ENCODE data around the gene TPSB2. TPM values are rescaled to one million over a fixed set of nuclear protein-coding genes. Genes with fewer than 3 reads are reported as not detected.
"Not testable (repeated sequence)": the region's sequence is repeated elsewhere in the genome, so short reads cannot be mapped to it uniquely, and the experiment has no call there.

TPSB2 gene
- total RNA-seq, 1 donor from 2014 or later: not detected

- H3K4me1 Mint-ChIP-seq (ENCODE audit: low read depth); intact Hi-C loops (cut with micrococcal nuclease); DNase-seq (ENCODE audit: low spot score); H3K4me3 Mint-ChIP-seq (ENCODE audit: low read depth); H3K9me3 Mint-ChIP-seq; H3K36me3 Mint-ChIP-seq (ENCODE audit: low read depth); H3K27me3 Mint-ChIP-seq (ENCODE audit: low read depth); H3K27ac Mint-ChIP-seq: not testable (repeated sequence)
These were observed 14.2 kb upstream of the TPSB2 start for GRCh38 chr16:1243907-1244850.

- H3K36me3 Mint-ChIP-seq (ENCODE audit: low read depth); H3K4me3 Mint-ChIP-seq (ENCODE audit: low read depth); H3K4me1 Mint-ChIP-seq (ENCODE audit: low read depth); intact Hi-C loops (cut with micrococcal nuclease); H3K27me3 Mint-ChIP-seq (ENCODE audit: low read depth); DNase-seq (ENCODE audit: low spot score); H3K9me3 Mint-ChIP-seq; H3K27ac Mint-ChIP-seq: not testable (repeated sequence)
These were observed 13.4 kb upstream of the TPSB2 start for GRCh38 chr16:1243363-1243762.

DNA sequence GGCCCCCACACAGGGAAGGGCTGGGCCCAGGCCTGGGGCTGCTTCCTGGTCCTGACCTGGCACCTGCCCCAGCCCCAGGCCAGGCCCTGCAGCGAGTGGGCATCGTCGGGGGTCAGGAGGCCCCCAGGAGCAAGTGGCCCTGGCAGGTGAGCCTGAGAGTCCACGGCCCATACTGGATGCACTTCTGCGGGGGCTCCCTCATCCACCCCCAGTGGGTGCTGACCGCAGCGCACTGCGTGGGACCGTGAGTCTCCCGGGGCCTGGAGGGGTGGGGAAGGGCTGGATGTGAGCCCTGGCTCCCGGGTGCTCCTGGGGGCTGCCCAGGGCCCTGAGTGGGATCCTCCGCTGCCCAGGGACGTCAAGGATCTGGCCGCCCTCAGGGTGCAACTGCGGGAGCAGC lies 11.1 kb upstream of the TPSB2 start:
- H3K36me3 Mint-ChIP-seq (ENCODE audit: low read depth); H3K4me1 Mint-ChIP-seq (ENCODE audit: low read depth); H3K27ac Mint-ChIP-seq; intact Hi-C loops (cut with micrococcal nuclease); DNase-seq (ENCODE audit: low spot score); H3K4me3 Mint-ChIP-seq (ENCODE audit: low read depth); H3K27me3 Mint-ChIP-seq (ENCODE audit: low read depth); H3K9me3 Mint-ChIP-seq: not testable (repeated sequence)

DNA sequence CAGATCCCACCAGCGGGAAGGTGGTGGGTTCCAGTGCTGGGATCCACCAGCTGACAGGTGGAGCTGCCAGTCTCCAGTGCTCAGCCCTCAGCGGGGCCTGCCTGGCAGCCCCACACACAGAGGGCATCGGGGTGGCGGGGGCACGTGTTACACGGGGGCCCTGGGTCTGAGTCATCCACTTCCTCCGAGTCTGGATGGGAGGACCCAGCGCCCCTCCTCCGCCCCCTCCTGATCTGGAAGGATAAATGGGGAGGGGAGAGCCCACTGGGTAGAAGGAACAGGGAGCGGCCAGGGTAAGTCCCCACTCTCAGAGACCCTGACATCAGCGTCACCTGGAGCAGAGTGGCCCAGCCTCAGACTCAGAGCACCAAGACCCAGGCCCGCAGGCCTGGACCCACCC lies 10.5 kb upstream of the TPSB2 start, which contains the start of gene TPSAB1:
Gene TPSAB1, plus strand, starts transcription at position 270 of the 400 bp plus-strand sequence. CDS start 234 bp downstream, outside the sequence.
- intact Hi-C loops (cut with micrococcal nuclease); H3K36me3 Mint-ChIP-seq (ENCODE audit: low read depth); H3K27me3 Mint-ChIP-seq (ENCODE audit: low read depth); H3K4me1 Mint-ChIP-seq (ENCODE audit: low read depth); H3K4me3 Mint-ChIP-seq (ENCODE audit: low read depth); H3K9me3 Mint-ChIP-seq; DNase-seq (ENCODE audit: low spot score); H3K27ac Mint-ChIP-seq: not testable (repeated sequence)

GRCh38 chr16:1239575-1239974 lies 9.6 kb upstream of the TPSB2 start:
- H3K4me1 Mint-ChIP-seq (ENCODE audit: low read depth); DNase-seq (ENCODE audit: low spot score); H3K27me3 Mint-ChIP-seq (ENCODE audit: low read depth); H3K27ac Mint-ChIP-seq; H3K36me3 Mint-ChIP-seq (ENCODE audit: low read depth); H3K4me3 Mint-ChIP-seq (ENCODE audit: low read depth); H3K9me3 Mint-ChIP-seq; intact Hi-C loops (cut with micrococcal nuclease): not testable (repeated sequence)

DNA sequence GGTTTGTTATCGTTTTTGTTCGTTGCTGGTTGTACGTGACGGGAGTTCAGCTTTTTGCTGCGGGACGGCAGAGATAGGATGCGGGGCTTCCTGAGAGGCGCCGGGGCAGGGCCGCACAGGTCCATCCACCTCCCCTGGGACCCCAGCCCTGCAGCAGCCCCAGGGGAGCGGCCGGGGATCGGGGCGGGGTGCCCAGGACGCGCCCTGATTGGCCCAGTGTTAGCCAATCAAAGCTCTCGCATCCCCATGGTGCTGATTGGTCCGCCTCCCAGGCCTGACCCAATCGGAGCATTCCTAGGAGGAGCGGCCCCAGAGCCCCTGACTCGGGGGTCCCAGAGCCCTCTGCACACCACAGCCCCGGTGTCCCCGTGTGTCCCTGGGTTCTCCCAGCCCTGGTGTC lies 8.9 kb upstream of the TPSB2 start:
- H3K27me3 Mint-ChIP-seq (ENCODE audit: low read depth); H3K9me3 Mint-ChIP-seq; H3K4me1 Mint-ChIP-seq (ENCODE audit: low read depth); H3K4me3 Mint-ChIP-seq (ENCODE audit: low read depth); H3K27ac Mint-ChIP-seq; H3K36me3 Mint-ChIP-seq (ENCODE audit: low read depth); intact Hi-C loops (cut with micrococcal nuclease); DNase-seq (ENCODE audit: low spot score): not testable (repeated sequence)

DNA sequence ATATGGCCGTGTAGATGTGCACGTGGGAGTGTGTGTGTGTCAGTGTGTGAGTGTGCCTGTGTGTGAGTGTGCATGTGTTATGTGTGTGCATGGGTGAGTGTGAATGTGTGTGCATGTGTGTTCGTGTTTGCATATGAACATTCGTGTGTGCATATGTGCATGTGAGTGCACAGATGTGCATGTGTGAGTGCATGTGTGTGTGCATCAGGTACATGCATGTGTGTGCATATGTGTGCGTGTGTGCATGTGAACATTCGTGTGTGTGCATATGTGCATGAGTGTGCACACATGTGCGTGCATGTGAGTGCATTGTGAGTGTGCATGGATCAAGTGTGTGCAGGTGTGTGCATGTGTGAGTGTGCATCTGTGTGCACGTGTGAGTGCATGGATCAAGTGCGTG lies 8.0 kb upstream of the TPSB2 start:
- Mint-ChIP-seq H3K4me3 (ENCODE audit: low read depth) (no peak overlapping the region), H3K4me1 (ENCODE audit: low read depth) (no peaks in the 10 kb centered on the region), H3K27ac (no peak overlapping the region), H3K9me3 (no peaks in the 10 kb centered on the region), H3K36me3 (ENCODE audit: low read depth) (no peaks in the 10 kb centered on the region), H3K27me3 (ENCODE audit: low read depth) (no peaks in the 10 kb centered on the region)
- intact Hi-C loops (cut with micrococcal nuclease): no loop called here
- DNase-seq (ENCODE audit: low spot score): no peak

GRCh38 chr16:1236659-1237058 lies 6.7 kb upstream of the TPSB2 start:
- intact Hi-C loops (cut with micrococcal nuclease); H3K4me3 Mint-ChIP-seq (ENCODE audit: low read depth); H3K27me3 Mint-ChIP-seq (ENCODE audit: low read depth); H3K36me3 Mint-ChIP-seq (ENCODE audit: low read depth); H3K9me3 Mint-ChIP-seq; H3K27ac Mint-ChIP-seq; DNase-seq (ENCODE audit: low spot score); H3K4me1 Mint-ChIP-seq (ENCODE audit: low read depth): not testable (repeated sequence)

DNA sequence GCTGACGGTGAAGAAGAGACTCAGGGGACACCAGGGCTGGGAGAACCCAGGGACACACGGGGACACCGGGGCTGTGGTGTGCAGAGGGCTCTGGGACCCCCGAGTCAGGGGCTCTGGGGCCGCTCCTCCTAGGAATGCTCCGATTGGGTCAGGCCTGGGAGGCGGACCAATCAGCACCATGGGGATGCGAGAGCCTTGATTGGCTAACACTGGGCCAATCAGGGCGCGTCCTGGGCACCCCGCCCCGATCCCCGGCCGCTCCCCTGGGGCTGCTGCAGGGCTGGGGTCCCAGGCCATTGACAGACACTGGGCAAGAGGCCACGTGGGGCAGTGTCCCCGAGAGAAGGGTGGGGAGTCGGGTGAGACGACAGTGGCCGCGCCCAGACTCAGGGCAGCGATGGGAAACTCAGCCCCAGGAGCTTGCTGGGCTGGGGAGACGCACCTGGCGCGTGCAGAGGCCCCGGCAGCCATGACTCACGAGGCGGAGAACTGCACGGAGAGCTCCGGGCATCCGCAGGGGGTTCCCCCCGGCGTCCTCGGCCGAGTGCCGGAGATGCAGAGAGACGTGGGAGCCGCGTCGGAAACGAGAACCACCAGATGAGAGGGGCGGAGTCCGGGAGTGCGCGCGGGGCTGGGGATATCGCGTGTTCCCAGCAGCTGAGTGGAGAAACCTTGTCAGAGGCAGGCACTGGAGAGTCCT lies 2.2 kb upstream of the TPSB2 start:
- H3K27ac Mint-ChIP-seq; H3K36me3 Mint-ChIP-seq (ENCODE audit: low read depth); H3K4me3 Mint-ChIP-seq (ENCODE audit: low read depth); H3K27me3 Mint-ChIP-seq (ENCODE audit: low read depth); intact Hi-C loops (cut with micrococcal nuclease); H3K9me3 Mint-ChIP-seq; H3K4me1 Mint-ChIP-seq (ENCODE audit: low read depth); DNase-seq (ENCODE audit: low spot score): not testable (repeated sequence)

- H3K27me3 Mint-ChIP-seq (ENCODE audit: low read depth); H3K27ac Mint-ChIP-seq; H3K36me3 Mint-ChIP-seq (ENCODE audit: low read depth); H3K4me1 Mint-ChIP-seq (ENCODE audit: low read depth); H3K4me3 Mint-ChIP-seq (ENCODE audit: low read depth); intact Hi-C loops (cut with micrococcal nuclease); DNase-seq (ENCODE audit: low spot score); H3K9me3 Mint-ChIP-seq: not testable (repeated sequence)
These were observed 1.3 kb upstream of the TPSB2 start for GRCh38 chr16:1231301-1231700.

- H3K27me3 Mint-ChIP-seq (ENCODE audit: low read depth); intact Hi-C loops (cut with micrococcal nuclease); H3K9me3 Mint-ChIP-seq; H3K4me1 Mint-ChIP-seq (ENCODE audit: low read depth); DNase-seq (ENCODE audit: low spot score); H3K36me3 Mint-ChIP-seq (ENCODE audit: low read depth); H3K4me3 Mint-ChIP-seq (ENCODE audit: low read depth); H3K27ac Mint-ChIP-seq: not testable (repeated sequence)
These were observed 658 bp upstream of the TPSB2 start for GRCh38 chr16:1230471-1231212.

DNA sequence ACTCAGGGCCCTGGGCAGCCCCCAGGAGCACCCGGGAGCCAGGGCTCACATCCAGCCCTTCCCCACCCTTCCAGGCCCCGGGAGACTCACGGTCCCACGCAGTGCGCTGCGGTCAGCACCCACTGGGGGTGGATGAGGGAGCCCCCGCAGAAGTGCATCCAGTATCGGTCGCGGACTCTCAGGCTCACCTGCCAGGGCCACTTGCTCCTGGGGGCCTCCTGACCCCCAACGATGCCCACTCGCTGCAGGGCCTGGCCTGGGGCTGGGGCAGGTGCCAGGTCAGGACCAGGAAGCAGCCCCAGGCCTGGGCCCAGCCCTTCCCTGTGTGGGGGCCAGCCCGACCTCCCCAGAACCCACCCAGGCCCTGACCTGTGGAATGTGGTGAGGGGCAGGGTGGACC lies 508 bp downstream of the TPSB2 start:
- H3K9me3 Mint-ChIP-seq; H3K27ac Mint-ChIP-seq; H3K36me3 Mint-ChIP-seq (ENCODE audit: low read depth); H3K4me3 Mint-ChIP-seq (ENCODE audit: low read depth); H3K4me1 Mint-ChIP-seq (ENCODE audit: low read depth); intact Hi-C loops (cut with micrococcal nuclease); DNase-seq (ENCODE audit: low spot score); H3K27me3 Mint-ChIP-seq (ENCODE audit: low read depth): not testable (repeated sequence)

DNA sequence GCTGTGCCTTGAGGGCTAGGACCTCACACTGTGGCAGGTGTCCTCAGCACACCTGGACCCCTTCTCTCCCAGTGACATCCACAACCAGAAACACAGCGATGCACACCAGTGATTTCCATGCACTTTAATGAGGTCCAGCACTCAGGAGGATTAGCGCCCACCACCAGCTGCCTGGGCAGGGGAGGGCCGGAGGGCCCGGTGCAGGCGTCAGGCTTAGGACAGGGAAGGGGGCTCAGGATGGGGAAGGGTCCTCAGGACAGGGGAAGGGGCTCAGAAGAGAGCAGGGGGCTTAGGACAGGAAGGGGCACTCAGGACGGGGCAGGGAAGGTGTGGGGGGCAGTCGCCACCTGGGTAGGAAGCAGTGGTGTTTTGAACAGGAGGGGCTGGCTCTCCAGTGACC lies 1.8 kb downstream of the TPSB2 start:
- H3K4me3 Mint-ChIP-seq (ENCODE audit: low read depth); H3K36me3 Mint-ChIP-seq (ENCODE audit: low read depth); H3K9me3 Mint-ChIP-seq; H3K27me3 Mint-ChIP-seq (ENCODE audit: low read depth); DNase-seq (ENCODE audit: low spot score); intact Hi-C loops (cut with micrococcal nuclease); H3K4me1 Mint-ChIP-seq (ENCODE audit: low read depth); H3K27ac Mint-ChIP-seq: not testable (repeated sequence)
